Tracheal epithelial cell (primary cell): ENCODE measurements around the gene UBE2E2. TPM values are rescaled to one million over a fixed set of nuclear protein-coding genes. Genes with fewer than 3 reads are reported as not detected.

Source experiments
- total RNA-seq: library from RNA; depleted of rRNA; stranded (reverse); fragments of >200 nt; gene quantifications from 2 replicates; pipeline ENCODE4 v1.2.1, GENCODE V29; 2014

The UBE2E2 gene
- total RNA-seq: 77.8 and 93.7 TPM in 2 replicates

GRCh38 chr3:23202921-23203707 is at the start of gene UBE2E2:
TSS of gene UBE2E2 (plus strand) at chr3:23203327.

